HG02642 (cell line): ENCODE results near the gene FBLN5.
"Not testable (repeated sequence)": the region's sequence is repeated elsewhere in the genome, so short reads cannot be mapped to it uniquely, and the experiment has no call there.

ENCODE experiments used
- ATAC-seq: cut with Tn5 transposase; IDR thresholded peaks from one replicate; pipeline ENCODE4 v1.9.1; 2021; ENCODE audit warnings: mild to moderate bottlenecking; ENCODE audit not compliant: unreplicated experiment, poor library complexity

The FBLN5 gene

DNA sequence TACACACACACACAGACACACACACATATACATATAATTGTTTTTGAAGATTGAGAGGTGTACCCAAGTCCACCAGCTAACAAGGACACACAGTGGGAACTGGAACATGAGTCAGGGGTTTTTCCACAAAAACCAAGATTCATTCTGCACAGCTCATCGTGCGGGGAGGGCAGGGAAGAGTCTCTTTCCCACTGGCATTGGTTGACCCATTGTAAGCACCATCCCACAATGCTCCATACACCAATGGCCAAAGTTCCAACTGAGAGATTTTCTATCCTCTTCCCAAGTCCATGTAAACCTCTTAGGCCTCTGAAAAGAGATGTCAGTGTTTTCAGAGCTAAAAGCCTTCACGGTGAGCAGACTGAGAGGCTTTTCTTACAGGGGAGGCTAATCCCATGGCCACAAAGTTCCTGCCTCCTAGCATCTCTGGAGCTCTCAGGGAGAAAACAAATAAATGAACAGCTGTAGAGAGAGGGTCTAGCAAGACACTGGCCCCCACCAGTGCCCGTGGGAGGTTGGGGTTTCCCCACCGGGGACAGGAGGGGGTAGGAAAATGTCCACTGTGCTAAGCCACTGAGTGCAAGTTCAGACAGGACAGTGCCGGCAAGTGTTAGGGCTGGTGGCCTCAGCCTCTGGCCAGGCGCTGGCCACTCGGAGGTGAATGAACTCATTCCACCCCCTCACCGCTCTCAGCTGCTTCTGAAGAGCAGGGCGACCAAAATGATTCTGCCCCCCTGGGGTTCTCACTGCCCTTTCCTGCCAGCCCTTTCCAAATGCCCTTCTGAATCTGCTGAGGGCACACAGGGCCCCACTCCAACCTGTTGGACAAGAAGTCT, 58.6 kb downstream of the FBLN5 start:
- ATAC-seq, result no peak

GRCh38 chr14:91886961-91887360, 60.5 kb downstream of the FBLN5 start:
- ATAC-seq, result no peak

DNA sequence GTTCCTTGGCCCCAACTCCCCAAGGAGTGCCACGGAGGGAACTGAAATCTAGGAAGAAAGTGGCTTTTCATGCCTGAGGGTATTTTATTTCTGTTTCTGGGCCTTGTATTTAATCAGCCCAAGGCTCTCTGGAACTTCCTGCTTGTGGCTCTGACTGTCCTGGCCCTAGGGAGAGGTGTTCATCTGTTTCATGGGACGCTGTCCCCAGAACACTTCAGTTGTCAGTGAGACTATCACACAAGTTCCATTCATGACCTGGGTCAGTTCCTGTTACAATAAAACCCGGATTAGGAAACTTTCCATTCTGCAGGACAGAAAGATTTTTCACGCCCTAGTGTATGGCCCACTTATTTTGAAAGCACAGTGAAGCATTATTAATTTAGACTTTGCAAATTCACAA, 61.7 kb downstream of the FBLN5 start:
- ATAC-seq, result no peak

DNA sequence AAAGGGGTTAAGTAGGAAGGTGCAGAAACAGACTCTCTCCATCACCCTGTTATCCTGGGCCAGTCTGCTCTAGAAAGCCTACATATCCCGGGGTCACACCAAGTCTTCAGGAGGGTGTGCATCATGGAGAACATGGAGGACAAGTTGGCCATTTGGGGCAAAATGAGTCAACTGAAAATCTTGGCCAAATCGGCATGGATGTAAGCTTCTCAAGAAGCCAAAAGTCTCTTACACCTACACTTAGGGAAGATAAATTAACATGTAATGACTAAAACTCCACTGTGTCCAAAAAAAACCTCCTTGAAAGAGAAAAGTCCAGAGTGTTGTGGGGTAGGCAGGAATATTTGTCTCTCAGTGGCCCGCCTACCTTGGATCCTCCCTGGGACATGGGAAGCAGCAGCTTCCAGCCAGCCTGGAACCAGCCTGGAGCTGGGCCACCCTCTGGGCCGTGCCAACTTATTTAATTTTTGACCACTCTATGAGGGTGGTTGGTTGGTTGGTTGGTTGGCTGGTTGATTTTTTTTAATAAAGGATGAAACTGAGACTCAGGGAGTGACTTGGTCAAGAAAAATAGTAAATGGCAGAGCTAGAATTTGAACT, 62.3 kb downstream of the FBLN5 start:
- no peak for ATAC-seq

- ATAC-seq, result no peak
Observed at GRCh38 chr14:91884664-91885063, 62.8 kb downstream of the FBLN5 start.

DNA sequence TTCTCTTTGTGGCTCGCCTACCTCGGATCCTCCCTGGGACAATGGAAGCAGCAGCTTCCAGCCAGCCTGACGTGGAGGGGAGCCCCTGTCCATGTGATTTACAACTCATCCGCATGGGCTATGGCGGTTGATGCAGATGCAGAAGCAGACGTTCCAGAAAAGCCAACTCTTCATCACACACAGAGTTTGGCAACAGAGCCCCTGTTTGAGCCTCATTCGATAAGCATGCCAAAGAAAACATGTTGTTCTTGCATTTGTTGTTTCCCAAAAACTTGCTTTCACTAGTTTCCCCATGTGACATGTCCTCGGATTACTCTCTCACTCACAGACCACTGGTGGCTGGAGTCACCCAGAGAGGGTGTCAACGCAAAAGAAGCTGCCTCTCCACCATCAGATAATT, 63.7 kb downstream of the FBLN5 start:
- ATAC-seq, result no peak

DNA sequence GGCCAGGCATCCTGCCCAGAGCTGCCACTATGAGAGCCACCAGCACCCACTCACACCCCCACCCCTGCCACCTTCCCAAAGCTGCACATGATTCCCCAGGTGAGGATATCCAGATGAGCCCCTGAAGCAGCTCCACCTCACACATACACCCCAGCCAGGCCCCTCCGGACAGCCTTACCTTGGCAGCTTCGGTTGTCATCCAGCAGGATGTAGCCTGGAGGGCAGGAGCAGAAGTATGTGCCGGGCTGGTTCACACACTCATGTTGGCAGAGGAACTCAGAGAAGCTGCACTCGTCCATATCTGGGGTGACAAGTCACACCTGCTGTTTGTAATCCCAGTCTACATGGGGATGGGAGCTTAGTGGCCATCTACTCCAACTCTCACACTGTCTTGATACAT, 64.7 kb downstream of the FBLN5 start:
- no peak for ATAC-seq

DNA sequence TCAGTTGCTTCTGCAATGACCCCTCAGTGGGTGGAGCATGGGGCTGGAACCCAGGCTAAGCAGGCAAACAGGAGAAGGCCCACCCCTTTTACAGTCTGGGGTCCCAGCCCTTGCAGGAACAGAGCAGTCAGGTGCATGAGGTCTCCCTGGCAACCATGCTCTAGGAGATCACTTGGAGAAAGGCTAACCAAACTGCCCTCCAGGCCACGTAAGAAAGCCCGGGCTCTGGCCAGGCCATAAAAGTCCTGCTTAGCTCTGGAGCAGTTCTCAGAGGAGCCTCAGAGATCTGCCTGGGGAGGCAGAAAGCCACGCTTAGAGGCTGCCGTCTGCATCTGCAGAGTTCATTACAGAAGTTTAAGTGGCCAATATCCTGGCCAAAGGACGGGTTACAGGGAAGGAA, 65.1 kb downstream of the FBLN5 start:
- ATAC-seq, result no peak

DNA sequence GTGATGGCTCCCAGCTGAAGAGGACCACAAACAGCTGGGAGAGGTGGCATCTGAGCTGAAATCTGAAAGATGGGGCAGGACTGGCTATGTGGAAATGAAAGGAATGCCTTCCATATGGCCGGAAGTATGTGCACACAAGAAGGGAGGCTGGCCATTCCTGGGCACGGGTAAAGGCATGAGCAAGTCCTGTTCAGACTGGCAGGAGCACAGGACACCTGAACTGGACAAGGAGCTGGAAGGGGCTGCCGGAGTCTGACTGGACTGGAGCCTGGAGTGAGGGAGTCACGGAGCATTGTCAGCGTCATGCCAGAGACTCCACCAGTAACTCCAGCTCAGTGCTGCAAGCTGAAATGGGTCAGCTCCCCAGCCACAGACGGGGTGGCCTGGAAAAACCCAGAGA, 68.3 kb downstream of the FBLN5 start:
- no peak for ATAC-seq

GRCh38 chr14:91878274-91878673, 69.2 kb downstream of the FBLN5 start:
- no peak for ATAC-seq

GRCh38 chr14:91877376-91877915, 70.0 kb downstream of the FBLN5 start:
- no peak for ATAC-seq

- ATAC-seq, result no peak
Observed at GRCh38 chr14:91876492-91876891, 71.0 kb downstream of the FBLN5 start.

GRCh38 chr14:91875525-91876286, 71.8 kb downstream of the FBLN5 start:
- no peak for ATAC-seq

DNA sequence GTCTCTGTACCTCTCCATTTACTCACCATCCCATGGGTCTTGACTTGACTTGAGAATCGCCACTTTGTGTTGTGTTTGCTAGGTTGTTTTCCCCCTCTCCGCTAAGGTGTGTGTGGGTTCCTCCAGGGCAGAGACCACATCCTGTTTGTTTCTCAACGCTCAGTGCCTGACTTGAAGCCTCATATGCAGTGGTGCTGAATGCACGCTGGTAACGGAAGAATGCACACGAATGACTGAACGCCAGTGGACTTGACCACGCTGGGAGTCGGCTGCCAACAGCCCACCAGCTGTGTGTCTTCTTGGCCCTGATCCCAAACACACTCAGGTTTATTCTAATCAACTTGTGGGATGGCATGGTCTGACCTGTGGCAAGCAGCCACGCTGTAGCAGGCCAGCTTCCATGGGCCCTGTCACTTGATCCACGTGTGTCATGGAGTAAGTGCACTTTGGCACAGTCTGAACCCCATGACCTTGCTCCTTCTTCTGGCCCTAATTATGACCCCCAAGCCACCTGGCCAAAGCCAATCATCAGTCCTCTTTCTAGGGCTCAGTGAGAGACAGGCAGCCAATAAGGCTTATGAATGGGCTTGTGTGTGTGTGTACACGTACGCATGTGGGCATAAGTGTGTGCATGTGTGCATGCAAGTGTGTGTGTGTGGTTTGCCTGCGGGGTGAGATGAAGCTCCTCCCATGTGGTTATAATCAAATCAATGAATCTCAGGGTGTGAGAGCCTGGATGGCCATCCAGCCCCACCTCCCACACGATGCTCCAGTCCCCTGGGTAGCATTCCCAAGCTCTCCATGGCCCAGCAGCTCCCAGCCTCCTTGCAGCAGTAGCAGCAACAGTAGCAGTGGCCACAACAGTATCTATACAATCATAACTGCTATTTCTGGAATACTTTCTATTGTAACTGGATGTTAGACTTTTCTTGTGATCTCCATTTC, 73.8 kb downstream of the FBLN5 start:
- ATAC-seq, result peak; percentile 80

DNA sequence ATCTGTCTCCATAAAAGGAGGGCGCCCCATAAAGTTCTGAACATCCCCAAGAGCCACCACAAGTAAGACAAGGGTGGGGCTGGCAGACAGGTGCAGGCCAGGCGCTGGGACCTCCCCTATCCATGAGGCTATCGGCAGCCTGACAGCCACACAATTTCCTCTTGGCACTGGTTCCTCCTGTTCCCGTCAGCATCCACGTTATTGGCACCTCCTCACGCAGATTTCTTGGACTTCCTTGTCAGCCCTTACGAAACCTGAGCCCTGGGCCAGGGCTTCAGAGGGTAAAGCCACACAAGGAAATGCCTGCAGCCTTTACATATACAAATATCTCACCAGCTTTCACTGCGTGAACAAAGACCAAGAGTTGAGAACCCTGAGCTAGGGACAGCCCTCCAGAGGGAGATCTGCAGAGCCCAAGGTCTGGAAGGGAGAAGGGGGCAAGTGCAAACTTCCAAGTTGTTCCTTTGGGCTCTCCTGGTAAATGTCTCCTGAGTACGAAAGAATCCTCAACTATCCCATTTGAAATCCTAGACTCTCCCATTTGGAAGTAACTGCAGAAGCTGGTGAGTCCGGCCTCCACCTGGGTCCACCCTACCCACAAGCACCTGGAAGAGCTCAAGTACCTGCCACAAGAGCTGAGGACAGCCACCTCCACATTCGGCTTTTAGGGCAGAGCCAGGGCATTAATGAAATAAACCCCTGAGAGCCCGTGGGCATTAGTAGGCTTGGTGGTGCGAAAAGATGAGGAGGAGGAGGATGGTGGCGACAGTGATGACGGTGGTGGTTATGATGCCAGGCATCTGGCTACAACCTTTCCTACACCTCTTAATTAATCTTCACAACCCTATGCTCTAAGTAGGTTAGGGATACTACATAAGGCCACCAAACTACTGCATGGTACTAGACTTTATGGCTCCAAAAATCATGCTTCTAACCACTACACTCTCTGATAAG, 74.7 kb downstream of the FBLN5 start:
- ATAC-seq, result peak; percentile 29

GRCh38 chr14:91872011-91872501, 75.4 kb downstream of the FBLN5 start:
- ATAC-seq, result peak; percentile 30

DNA sequence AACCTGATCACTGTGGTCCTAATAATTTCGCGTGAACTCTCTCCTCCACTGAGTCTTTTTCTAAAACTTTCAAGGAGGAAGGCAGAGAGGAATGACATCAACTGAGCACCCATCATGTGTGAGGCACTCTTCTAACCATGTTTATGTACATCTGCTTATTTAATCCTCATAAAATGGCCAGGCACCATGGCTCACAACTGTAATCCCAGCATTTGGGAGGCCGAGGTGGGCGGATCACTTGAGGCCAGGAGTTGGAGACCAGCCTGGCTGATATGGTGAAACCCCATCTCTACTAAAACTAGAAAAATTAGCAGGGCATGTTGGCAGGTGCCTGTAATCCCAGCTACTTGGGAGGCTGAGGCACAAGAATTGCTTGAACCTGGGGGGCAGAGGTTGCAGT, 76.1 kb downstream of the FBLN5 start:
- ATAC-seq, result not testable (repeated sequence)

DNA sequence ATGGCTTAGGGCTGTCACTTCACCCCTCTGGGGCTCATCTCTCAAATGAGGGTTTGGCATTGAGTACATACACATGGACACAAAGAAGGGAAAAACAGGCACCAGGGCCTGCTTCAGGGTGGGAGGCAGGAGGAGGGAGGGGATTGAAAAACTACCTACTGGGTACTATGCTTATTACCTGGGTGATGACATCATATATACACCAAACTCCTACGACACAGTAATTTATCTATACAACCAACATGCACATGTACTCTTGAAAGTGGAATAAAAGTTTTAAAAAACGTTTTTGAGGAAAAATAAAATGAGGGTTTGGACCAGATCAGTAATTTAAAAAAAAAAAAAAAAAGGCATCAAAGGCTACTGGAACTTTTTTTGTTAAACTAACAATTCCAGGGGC, 76.6 kb downstream of the FBLN5 start:
- ATAC-seq, result no peak

DNA sequence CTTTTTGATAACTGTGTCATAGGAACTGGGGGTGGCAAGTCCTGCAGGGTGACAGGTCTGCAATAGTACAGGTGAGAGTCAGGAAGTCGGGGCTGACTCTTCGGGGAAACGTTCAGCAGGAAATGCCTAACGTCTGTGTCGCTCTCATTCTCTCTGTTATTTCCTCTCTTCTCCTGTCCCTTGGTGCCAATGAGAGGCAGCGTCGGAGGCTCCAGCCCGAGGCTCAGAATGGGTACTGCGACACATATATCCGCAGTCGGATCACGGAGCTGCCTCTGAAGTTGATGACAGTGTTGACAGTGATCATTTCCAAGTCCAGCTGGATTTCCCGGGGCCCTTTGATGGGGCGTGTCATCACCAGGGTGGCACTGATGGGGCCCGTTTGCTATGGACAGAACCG, 77.5 kb downstream of the FBLN5 start:
- ATAC-seq, result no peak
